ENCODE results near the gene TOP1.

The TOP1 gene

GRCh38 chr20:41145821-41146620, 117.4 kb downstream of the TOP1 start:
- H3K4me1 ChIP-seq (ENCODE audit: insufficient read depth, poor library complexity, severe bottlenecking) = peaks cover 3% of the 10 kb centered on the region
- H3K36me3 ChIP-seq (ENCODE audit: low read depth) = peaks cover 15% of the 10 kb centered on the region
- H3K27me3 ChIP-seq (ENCODE audit: insufficient read depth, poor library complexity, severe bottlenecking) = no peaks in the 10 kb centered on the region
- TF ChIP-seq, protein P1, sequence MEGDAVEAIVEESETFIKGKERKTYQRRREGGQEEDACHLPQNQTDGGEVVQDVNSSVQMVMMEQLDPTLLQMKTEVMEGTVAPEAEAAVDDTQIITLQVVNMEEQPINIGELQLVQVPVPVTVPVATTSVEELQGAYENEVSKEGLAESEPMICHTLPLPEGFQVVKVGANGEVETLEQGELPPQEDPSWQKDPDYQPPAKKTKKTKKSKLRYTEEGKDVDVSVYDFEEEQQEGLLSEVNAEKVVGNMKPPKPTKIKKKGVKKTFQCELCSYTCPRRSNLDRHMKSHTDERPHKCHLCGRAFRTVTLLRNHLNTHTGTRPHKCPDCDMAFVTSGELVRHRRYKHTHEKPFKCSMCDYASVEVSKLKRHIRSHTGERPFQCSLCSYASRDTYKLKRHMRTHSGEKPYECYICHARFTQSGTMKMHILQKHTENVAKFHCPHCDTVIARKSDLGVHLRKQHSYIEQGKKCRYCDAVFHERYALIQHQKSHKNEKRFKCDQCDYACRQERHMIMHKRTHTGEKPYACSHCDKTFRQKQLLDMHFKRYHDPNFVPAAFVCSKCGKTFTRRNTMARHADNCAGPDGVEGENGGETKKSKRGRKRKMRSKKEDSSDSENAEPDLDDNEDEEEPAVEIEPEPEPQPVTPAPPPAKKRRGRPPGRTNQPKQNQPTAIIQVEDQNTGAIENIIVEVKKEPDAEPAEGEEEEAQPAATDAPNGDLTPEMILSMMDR (IDR thresholded peaks at IDR 0.05; ENCODE audit: poor library complexity, severe bottlenecking) = no peak
- no peak overlapping the region for H3K4me3 ChIP-seq (ENCODE audit: severe bottlenecking)
- DNase-seq (ENCODE audit: low spot score) (no peak), ATAC-seq (ENCODE audit: low read depth) (no peak)
- H3K27ac ChIP-seq (ENCODE audit: poor library complexity, severe bottlenecking) = no peak overlapping the region
- H3K9me3 ChIP-seq (ENCODE audit: severe bottlenecking) = no peaks in the 10 kb centered on the region

GRCh38 chr20:41147767-41148191, 119.2 kb downstream of the TOP1 start:
- ATAC-seq (ENCODE audit: low read depth) (no peak), DNase-seq (ENCODE audit: low spot score) (no peak)
- H3K27ac ChIP-seq (ENCODE audit: poor library complexity, severe bottlenecking) = no peak overlapping the region
- H3K4me1 ChIP-seq (ENCODE audit: insufficient read depth, poor library complexity, severe bottlenecking) = peaks cover 3% of the 10 kb centered on the region
- no peaks in the 10 kb centered on the region for H3K9me3 ChIP-seq (ENCODE audit: severe bottlenecking)
- TF ChIP-seq, protein P1 (IDR thresholded peaks at IDR 0.05; ENCODE audit: poor library complexity, severe bottlenecking) = no peak
- no peaks in the 10 kb centered on the region for H3K27me3 ChIP-seq (ENCODE audit: insufficient read depth, poor library complexity, severe bottlenecking)
- peaks cover 9% of the 10 kb centered on the region for H3K36me3 ChIP-seq (ENCODE audit: low read depth)
- H3K4me3 ChIP-seq (ENCODE audit: severe bottlenecking) = no peak overlapping the region

GRCh38 chr20:41148942-41149341, 120.3 kb downstream of the TOP1 start:
- ATAC-seq (ENCODE audit: low read depth) (no peak), DNase-seq (ENCODE audit: low spot score) (no peak)
- peaks cover 3% of the 10 kb centered on the region for H3K4me1 ChIP-seq (ENCODE audit: insufficient read depth, poor library complexity, severe bottlenecking)
- no peak overlapping the region for H3K27ac ChIP-seq (ENCODE audit: poor library complexity, severe bottlenecking)
- no peaks in the 10 kb centered on the region for H3K27me3 ChIP-seq (ENCODE audit: insufficient read depth, poor library complexity, severe bottlenecking)
- H3K9me3 ChIP-seq (ENCODE audit: severe bottlenecking) = no peaks in the 10 kb centered on the region
- H3K36me3 ChIP-seq (ENCODE audit: low read depth) = peaks cover 15% of the 10 kb centered on the region
- TF ChIP-seq, protein P1 (IDR thresholded peaks at IDR 0.05; ENCODE audit: poor library complexity, severe bottlenecking) = no peak
- H3K4me3 ChIP-seq (ENCODE audit: severe bottlenecking) = no peak overlapping the region

DNA sequence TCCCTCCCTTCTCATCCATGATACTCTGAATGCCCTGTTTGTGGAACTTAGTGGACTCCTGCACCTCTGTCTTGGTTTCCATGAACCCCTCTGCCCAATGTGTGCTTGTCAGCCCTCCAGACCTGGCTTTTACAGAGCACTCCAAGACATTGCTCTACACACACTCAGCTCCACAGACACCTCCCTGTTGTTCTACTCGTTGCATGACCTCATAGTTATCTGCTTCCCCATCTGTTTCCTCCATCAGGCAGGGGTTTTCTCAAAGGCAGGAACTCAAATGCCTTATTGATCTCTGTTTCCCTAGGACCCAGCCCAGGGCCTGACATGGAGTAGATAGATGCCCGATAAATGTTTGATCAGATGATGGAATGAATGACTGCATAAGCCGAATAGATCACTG, 122.0 kb downstream of the TOP1 start:
- Histone ChIP-seq H3K9me3 (ENCODE audit: severe bottlenecking) (no peaks in the 10 kb centered on the region), H3K27me3 (ENCODE audit: insufficient read depth, poor library complexity, severe bottlenecking) (no peaks in the 10 kb centered on the region), H3K27ac (ENCODE audit: poor library complexity, severe bottlenecking) (no peak overlapping the region), H3K36me3 (ENCODE audit: low read depth) (peaks cover 12% of the 10 kb centered on the region), H3K4me1 (ENCODE audit: insufficient read depth, poor library complexity, severe bottlenecking) (peaks cover 3% of the 10 kb centered on the region), H3K4me3 (ENCODE audit: severe bottlenecking) (no peak overlapping the region)
- TF ChIP-seq, protein P1 (IDR thresholded peaks at IDR 0.05; ENCODE audit: poor library complexity, severe bottlenecking) = no peak
- no peak for ATAC-seq (ENCODE audit: low read depth)
- no peak for DNase-seq (ENCODE audit: low spot score)
